Measurements from ENCODE around the gene EDC4. TPM values are rescaled to one million over a fixed set of nuclear protein-coding genes. Genes with fewer than 3 reads are reported as not detected.
"Not testable (repeated sequence)": the region's sequence is repeated elsewhere in the genome, so short reads cannot be mapped to it uniquely, and the experiment has no call there.

EDC4 gene
- total RNA-seq, 3 donors from 2014 or later: 58.3 to 82.0 (median 64.6) TPM

DNA sequence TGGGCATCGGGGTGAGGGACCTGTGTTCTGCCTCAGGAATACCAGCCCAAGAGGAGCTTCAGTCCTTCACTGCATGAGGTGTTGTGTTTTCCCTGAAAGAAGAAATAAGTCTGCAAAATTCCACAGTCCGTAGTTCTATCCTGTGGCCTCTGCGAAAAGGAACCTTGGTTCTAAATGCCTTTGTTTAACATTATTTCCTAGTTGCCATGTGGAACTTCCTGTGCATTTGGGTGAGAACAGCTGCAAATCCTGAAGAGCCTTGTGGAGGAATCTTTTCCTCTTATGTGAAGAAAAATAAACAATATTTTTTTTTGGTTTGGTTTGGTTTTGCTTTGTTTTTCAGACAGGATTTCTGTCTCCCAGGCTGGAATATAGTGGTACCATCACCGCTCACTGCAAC lies 30.0 kb downstream of the EDC4 start:
- peaks cover 8% of the 10 kb centered on the region for H3K4me1 ChIP-seq (ENCODE audit: low read depth)
- intact Hi-C loops (cut with DNase I, micrococcal nuclease): no loop called here
- DNase-seq (no peak), ATAC-seq (no peak)
- TF ChIP-seq, protein P1, sequence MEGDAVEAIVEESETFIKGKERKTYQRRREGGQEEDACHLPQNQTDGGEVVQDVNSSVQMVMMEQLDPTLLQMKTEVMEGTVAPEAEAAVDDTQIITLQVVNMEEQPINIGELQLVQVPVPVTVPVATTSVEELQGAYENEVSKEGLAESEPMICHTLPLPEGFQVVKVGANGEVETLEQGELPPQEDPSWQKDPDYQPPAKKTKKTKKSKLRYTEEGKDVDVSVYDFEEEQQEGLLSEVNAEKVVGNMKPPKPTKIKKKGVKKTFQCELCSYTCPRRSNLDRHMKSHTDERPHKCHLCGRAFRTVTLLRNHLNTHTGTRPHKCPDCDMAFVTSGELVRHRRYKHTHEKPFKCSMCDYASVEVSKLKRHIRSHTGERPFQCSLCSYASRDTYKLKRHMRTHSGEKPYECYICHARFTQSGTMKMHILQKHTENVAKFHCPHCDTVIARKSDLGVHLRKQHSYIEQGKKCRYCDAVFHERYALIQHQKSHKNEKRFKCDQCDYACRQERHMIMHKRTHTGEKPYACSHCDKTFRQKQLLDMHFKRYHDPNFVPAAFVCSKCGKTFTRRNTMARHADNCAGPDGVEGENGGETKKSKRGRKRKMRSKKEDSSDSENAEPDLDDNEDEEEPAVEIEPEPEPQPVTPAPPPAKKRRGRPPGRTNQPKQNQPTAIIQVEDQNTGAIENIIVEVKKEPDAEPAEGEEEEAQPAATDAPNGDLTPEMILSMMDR (IDR thresholded peaks at IDR 0.05): no peak
- no peaks in the 10 kb centered on the region for H3K36me3 ChIP-seq (ENCODE audit: low read depth)
- H3K4me3 ChIP-seq: no peak overlapping the region
- H3K9me3 ChIP-seq: no peaks in the 10 kb centered on the region

DNA sequence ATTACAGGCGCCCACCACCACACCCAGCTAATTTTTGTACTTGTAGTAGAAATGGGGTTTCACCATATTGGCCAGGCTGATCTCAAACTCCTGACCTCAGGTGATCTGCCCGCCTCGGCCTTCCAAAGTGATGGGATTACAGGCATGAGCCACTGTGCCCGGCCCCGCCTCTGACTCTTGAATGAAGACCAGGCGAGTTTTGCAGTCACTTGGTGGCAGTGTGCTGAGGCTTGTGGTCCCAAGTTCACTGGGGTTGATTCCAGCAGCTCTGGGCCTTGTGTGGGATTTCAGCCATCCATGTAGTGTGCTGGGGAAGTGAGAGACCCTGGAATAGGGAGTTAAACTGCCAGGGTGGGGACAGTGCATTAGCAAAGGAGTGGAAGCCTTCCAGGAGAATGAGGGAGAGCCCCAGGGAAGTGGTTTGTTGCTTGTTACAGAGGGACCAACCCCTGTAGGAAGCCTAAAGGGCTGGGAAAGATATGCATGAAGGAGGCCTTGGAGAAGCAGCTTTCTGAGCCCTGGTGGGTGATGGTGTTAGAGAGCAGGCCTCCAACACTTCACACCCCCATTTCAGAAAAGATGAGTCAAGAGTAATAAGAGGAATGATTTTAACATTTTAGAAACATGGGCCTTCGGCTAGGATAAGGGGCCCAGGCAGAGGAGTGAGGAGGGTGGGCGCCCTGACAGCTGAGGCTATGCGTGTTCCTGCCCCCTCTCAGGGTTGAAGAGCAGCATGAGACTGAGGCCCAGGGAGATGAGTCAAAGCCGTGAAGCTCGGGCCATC lies 34.7 kb downstream of the EDC4 start:
- Histone ChIP-seq H3K4me3 (no peak overlapping the region), H3K4me1 (ENCODE audit: low read depth) (no peaks in the 10 kb centered on the region), H3K9me3 (no peaks in the 10 kb centered on the region), H3K36me3 (ENCODE audit: low read depth) (no peaks in the 10 kb centered on the region)
- no peak for ATAC-seq
- TF ChIP-seq, protein P1 (IDR thresholded peaks at IDR 0.05): no peak
- DNase-seq: no peak
- intact Hi-C loops (cut with DNase I, micrococcal nuclease): no loop called here

DNA sequence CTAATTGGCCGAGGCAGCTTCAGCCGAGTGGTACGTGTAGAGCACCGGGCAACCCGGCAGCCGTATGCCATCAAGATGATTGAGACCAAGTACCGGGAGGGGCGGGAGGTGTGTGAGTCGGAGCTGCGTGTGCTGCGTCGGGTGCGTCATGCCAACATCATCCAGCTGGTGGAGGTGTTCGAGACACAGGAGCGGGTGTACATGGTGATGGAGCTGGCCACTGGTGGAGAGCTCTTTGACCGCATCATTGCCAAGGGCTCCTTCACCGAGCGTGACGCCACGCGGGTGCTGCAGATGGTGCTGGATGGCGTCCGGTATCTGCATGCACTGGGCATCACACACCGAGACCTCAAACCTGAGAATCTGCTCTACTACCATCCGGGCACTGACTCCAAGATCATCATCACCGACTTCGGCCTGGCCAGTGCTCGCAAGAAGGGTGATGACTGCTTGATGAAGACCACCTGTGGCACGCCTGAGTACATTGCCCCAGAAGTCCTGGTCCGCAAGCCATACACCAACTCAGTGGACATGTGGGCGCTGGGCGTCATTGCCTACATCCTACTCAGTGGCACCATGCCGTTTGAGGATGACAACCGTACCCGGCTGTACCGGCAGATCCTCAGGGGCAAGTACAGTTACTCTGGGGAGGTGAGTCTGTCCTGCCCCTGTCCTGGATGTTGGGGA lies 36.3 kb downstream of the EDC4 start:
- intact Hi-C loops (cut with DNase I, micrococcal nuclease): no loop called here
- H3K4me3 ChIP-seq: no peak overlapping the region
- H3K4me1 ChIP-seq (ENCODE audit: low read depth): no peaks in the 10 kb centered on the region
- TF ChIP-seq, protein P1 (IDR thresholded peaks at IDR 0.05): no peak
- no peaks in the 10 kb centered on the region for H3K9me3 ChIP-seq
- H3K36me3 ChIP-seq (ENCODE audit: low read depth): no peaks in the 10 kb centered on the region
- DNase-seq (no peak), ATAC-seq (no peak)

DNA sequence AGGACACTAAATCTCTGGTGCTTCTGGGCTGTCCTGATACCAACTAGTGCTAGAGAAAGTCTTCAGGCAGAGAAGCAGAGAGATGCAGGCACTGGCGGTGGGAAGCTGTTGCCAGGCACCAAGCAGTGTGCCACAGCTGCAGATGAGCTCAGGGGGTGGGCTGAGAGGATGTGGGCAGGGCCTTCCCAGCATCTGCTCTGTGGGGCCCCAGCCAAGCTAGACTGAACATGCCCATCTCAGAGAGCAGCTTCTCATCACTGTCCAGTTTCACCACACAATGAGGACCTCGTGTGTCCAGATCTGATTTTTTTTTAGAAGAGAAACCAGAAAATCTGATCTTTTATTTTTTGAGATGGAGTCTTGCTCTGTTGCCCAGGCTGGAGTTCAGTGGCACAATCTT lies 37.3 kb downstream of the EDC4 start:
- Histone ChIP-seq H3K4me3 (no peak overlapping the region), H3K36me3 (ENCODE audit: low read depth) (no peaks in the 10 kb centered on the region), H3K9me3 (no peaks in the 10 kb centered on the region), H3K4me1 (ENCODE audit: low read depth) (no peaks in the 10 kb centered on the region)
- intact Hi-C loops (cut with DNase I, micrococcal nuclease): no loop called here
- TF ChIP-seq, protein P1 (IDR thresholded peaks at IDR 0.05): no peak
- no peak for DNase-seq
- peak; percentile 18 for ATAC-seq

DNA sequence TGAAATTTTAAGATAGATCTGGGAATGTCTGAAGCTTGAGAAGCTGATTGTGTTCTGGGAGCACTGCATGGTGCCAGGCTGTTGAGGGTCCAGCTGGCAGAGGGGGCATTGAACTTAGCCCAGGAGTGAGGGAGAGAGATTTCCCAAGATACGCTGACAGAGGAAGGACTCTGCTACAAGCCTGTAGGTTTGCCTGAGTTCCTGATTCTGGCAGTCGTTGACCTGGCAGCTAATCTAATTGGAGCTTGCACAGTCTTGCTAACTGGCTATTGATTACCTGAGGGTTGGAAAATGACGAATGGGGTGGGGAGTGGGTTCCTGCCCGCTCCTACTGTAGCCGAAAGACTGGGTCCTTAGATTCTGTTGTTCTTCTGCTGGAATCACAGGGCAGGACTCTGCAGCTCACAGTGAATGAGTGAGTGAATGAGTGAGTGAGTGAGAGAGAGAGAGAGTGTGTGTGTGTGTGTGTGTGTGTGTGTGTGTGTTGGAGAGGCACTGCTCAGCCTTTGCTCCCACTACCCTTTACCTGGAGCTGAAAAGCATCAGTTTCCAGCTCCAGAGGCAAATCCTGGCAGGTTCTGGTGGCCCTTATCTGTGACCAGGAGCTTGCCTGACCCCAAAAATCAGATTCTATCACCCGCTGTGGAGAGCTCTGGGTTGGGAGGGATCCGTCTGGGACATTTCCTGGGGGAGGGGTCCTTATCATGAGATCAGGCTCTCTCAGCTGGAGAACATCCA lies 42.1 kb downstream of the EDC4 start:
- ATAC-seq (no peak), DNase-seq (no peak)
- Histone ChIP-seq H3K4me3 (no peak overlapping the region), H3K9me3 (no peaks in the 10 kb centered on the region), H3K4me1 (ENCODE audit: low read depth) (no peaks in the 10 kb centered on the region), H3K36me3 (ENCODE audit: low read depth) (no peaks in the 10 kb centered on the region)
- TF ChIP-seq, protein P1 (IDR thresholded peaks at IDR 0.05): no peak
- intact Hi-C loops (cut with DNase I, micrococcal nuclease): no loop called here

DNA sequence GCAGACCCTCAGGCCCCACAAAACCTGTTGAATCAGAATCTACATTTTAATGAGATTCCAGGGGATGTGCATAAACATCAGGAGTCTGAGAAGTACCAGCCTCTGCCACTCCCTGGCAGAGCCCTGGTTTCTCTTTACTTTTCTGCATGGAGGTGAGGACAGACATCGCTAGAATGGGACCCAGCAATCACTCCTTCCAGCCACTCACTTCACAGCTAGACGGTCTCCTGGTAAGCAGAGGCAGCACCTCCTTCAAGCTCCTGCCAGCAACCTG lies 42.6 kb downstream of the EDC4 start:
- H3K4me1 ChIP-seq (ENCODE audit: low read depth); H3K36me3 ChIP-seq (ENCODE audit: low read depth); H3K9me3 ChIP-seq; intact Hi-C loops (cut with DNase I, micrococcal nuclease); DNase-seq; ATAC-seq; H3K4me3 ChIP-seq: not testable (repeated sequence)
